C4-2B (cell line): Measurements from ENCODE around the gene DAZAP1.

Source experiments
- ZFX ChIP-seq: fragments of 450-650 bp; IDR thresholded peaks from 2 replicates; pipeline ENCODE4 v1.6.1; 2017
- TF ChIP-seq, protein P1 (sequence below): fragments of 450-650 bp; conservative IDR thresholded peaks from 2 replicates; pipeline ENCODE4 v1.5.1; 2017; ENCODE audit warnings: mild to moderate bottlenecking

DNA sequence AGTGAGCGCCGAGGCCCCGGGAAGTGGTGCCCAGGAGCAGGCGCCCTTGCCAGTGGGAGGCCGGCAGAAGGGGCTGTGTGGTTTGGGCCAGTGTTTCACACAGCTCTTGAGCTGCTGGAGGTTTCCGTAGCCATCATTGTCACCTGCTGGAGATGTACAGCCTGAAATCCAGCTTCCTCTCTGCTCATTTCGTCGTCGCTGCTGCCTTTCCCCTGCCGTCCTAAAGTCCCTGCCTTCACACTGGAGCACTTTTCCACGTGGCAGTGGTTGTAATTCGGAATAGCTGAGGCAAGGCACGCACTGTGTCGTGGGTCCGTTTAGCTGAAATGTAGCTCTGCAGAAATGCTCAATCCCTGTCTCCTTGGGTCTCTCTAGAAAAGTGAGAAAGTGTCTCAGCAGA is 13.2 kb downstream of the DAZAP1 start:
- TF ChIP-seq, protein P1, sequence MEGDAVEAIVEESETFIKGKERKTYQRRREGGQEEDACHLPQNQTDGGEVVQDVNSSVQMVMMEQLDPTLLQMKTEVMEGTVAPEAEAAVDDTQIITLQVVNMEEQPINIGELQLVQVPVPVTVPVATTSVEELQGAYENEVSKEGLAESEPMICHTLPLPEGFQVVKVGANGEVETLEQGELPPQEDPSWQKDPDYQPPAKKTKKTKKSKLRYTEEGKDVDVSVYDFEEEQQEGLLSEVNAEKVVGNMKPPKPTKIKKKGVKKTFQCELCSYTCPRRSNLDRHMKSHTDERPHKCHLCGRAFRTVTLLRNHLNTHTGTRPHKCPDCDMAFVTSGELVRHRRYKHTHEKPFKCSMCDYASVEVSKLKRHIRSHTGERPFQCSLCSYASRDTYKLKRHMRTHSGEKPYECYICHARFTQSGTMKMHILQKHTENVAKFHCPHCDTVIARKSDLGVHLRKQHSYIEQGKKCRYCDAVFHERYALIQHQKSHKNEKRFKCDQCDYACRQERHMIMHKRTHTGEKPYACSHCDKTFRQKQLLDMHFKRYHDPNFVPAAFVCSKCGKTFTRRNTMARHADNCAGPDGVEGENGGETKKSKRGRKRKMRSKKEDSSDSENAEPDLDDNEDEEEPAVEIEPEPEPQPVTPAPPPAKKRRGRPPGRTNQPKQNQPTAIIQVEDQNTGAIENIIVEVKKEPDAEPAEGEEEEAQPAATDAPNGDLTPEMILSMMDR = no peak
- TF ChIP-seq ZFX = no peak
